ENCODE data around the gene MCF2L2. TPM values are rescaled to one million over a fixed set of nuclear protein-coding genes. Genes with fewer than 3 reads are reported as not detected.

MCF2L2 gene
- total and polyA plus RNA-seq, 2 donors from 2014 or later: 0.32 to 1.7 TPM

- Histone ChIP-seq H3K27ac (ENCODE audit: low read depth in 2 of 2, low read length in 2 of 2) (no peak overlapping the region), H3K9me3 (ENCODE audit: control insufficient read depth in 2 of 3, insufficient read depth in 1 of 3, low read length in 3 of 3) (no peaks in the 10 kb centered on the region), H3K27me3 (ENCODE audit: control insufficient read depth, insufficient read depth, low read length) (no peaks in the 10 kb centered on the region), H3K4me3 (ENCODE audit: low read length in 3 of 3) (no peak overlapping the region), H3K36me3 (ENCODE audit: control insufficient read depth in 2 of 3, insufficient read depth in 3 of 3, low read length in 3 of 3) (no peaks in the 10 kb centered on the region), H3K9ac (ENCODE audit: low read length in 3 of 3) (no peak overlapping the region), H3K4me1 (ENCODE audit: control insufficient read depth in 2 of 3, insufficient read depth in 2 of 3, low read depth in 1 of 3, low read length in 3 of 3) (no peaks in the 10 kb centered on the region)
- no peak for DNase-seq
- intact Hi-C loops (cut with DNase I): no loop called here
- no peak for FAIRE-seq
- no peak for TF ChIP-seq CTCF (IDR thresholded peaks at IDR 0.05; ENCODE audit: borderline replicate concordance, extremely low read depth, insufficient read depth)
Observed at GRCh38 chr3:183327343-183327742, 101.1 kb downstream of the MCF2L2 start.

- Histone ChIP-seq H3K27ac (ENCODE audit: low read depth in 2 of 2, low read length in 2 of 2) (no peak overlapping the region), H3K4me1 (ENCODE audit: control insufficient read depth in 2 of 3, insufficient read depth in 2 of 3, low read depth in 1 of 3, low read length in 3 of 3) (no peaks in the 10 kb centered on the region), H3K9ac (ENCODE audit: low read length in 3 of 3) (no peak overlapping the region), H3K27me3 (ENCODE audit: control insufficient read depth, insufficient read depth, low read length) (no peaks in the 10 kb centered on the region), H3K36me3 (ENCODE audit: control insufficient read depth in 2 of 3, insufficient read depth in 3 of 3, low read length in 3 of 3) (no peaks in the 10 kb centered on the region), H3K4me3 (ENCODE audit: low read length in 3 of 3) (no peak overlapping the region), H3K9me3 (ENCODE audit: control insufficient read depth in 2 of 3, insufficient read depth in 1 of 3, low read length in 3 of 3) (no peaks in the 10 kb centered on the region)
- intact Hi-C loops (cut with DNase I): no loop called here
- DNase-seq (no peak), FAIRE-seq (no peak)
- TF ChIP-seq CTCF (IDR thresholded peaks at IDR 0.05; ENCODE audit: borderline replicate concordance, extremely low read depth, insufficient read depth): no peak
Observed at GRCh38 chr3:183324083-183324482, 104.3 kb downstream of the MCF2L2 start.

- Histone ChIP-seq H3K27ac (ENCODE audit: low read depth in 2 of 2, low read length in 2 of 2) (no peak overlapping the region), H3K4me1 (ENCODE audit: control insufficient read depth in 2 of 3, insufficient read depth in 2 of 3, low read depth in 1 of 3, low read length in 3 of 3) (no peaks in the 10 kb centered on the region), H3K9me3 (ENCODE audit: control insufficient read depth in 2 of 3, insufficient read depth in 1 of 3, low read length in 3 of 3) (no peaks in the 10 kb centered on the region), H3K9ac (ENCODE audit: low read length in 3 of 3) (no peak overlapping the region), H3K27me3 (ENCODE audit: control insufficient read depth, insufficient read depth, low read length) (no peaks in the 10 kb centered on the region), H3K4me3 (ENCODE audit: low read length in 3 of 3) (no peak overlapping the region), H3K36me3 (ENCODE audit: control insufficient read depth in 2 of 3, insufficient read depth in 3 of 3, low read length in 3 of 3) (no peaks in the 10 kb centered on the region)
- TF ChIP-seq CTCF (IDR thresholded peaks at IDR 0.05; ENCODE audit: borderline replicate concordance, extremely low read depth, insufficient read depth): no peak
- no peak for DNase-seq
- FAIRE-seq: no peak
- intact Hi-C loops (cut with DNase I): no loop called here
Observed at GRCh38 chr3:183319371-183319770, 109.0 kb downstream of the MCF2L2 start.

GRCh38 chr3:183318877-183319276, 109.5 kb downstream of the MCF2L2 start:
- intact Hi-C loops (cut with DNase I): no loop called here
- FAIRE-seq: no peak
- no peak for TF ChIP-seq CTCF (IDR thresholded peaks at IDR 0.05; ENCODE audit: borderline replicate concordance, extremely low read depth, insufficient read depth)
- no peaks in the 10 kb centered on the region for H3K9me3 ChIP-seq (ENCODE audit: control insufficient read depth in 2 of 3, insufficient read depth in 1 of 3, low read length in 3 of 3)
- H3K4me3 ChIP-seq (ENCODE audit: low read length in 3 of 3): no peak overlapping the region
- no peak overlapping the region for H3K27ac ChIP-seq (ENCODE audit: low read depth in 2 of 2, low read length in 2 of 2)
- no peaks in the 10 kb centered on the region for H3K27me3 ChIP-seq (ENCODE audit: control insufficient read depth, insufficient read depth, low read length)
- H3K36me3 ChIP-seq (ENCODE audit: control insufficient read depth in 2 of 3, insufficient read depth in 3 of 3, low read length in 3 of 3): no peaks in the 10 kb centered on the region
- no peaks in the 10 kb centered on the region for H3K4me1 ChIP-seq (ENCODE audit: control insufficient read depth in 2 of 3, insufficient read depth in 2 of 3, low read depth in 1 of 3, low read length in 3 of 3)
- H3K9ac ChIP-seq (ENCODE audit: low read length in 3 of 3): no peak overlapping the region
- DNase-seq: no peak

Data from kidney (tissue), 14 donors.